K562 (cell line): ENCODE measurements around the gene SRSF9. TPM values are rescaled to one million over a fixed set of nuclear protein-coding genes. Genes with fewer than 3 reads are reported as not detected.

Source experiments
- BRD4 ChIP-seq: fragments of 200-600 bp; sonication (generic); IDR thresholded peaks from 2 replicates; pipeline ENCODE4 v1.6.1; 2017; ENCODE audit warnings: inconsistent platforms
- CHD4 ChIP-seq: fragments of 200-600 bp; sonication (generic); IDR thresholded peaks from 3 replicates; pipeline ENCODE4 v1.6.1; 2012; ENCODE audit warnings: low read depth, mild to moderate bottlenecking, mixed read lengths, low read length, inconsistent platforms; ENCODE audit not compliant: insufficient read depth, insufficient replicate concordance, poor library complexity, severe bottlenecking
- CREB1 ChIP-seq, 2 experiments: sonication (generic) in 1 of 2; formaldehyde crosslinking in 1 of 2; IDR thresholded peaks; 2 replicates each; pipeline versions ENCODE4 v1.6.1 to v1.8.0; 2012 to 2022; ENCODE audit warnings: inconsistent platforms in 1 of 2, mild to moderate bottlenecking in 1 of 2, missing genetic modification reagents in 1 of 2, moderate library complexity in 1 of 2
- GABPB1 ChIP-seq: sonication (generic); formaldehyde crosslinking; IDR thresholded peaks from 2 replicates; pipeline ENCODE4 v1.8.0; 2022; ENCODE audit warnings: mild to moderate bottlenecking, missing genetic modification reagents
- MCM2 ChIP-seq: fragments of 450-650 bp; IDR thresholded peaks from 2 replicates; pipeline ENCODE4 v1.6.1; 2017; ENCODE audit warnings: low read depth, mild to moderate bottlenecking
- PHF20 ChIP-seq: fragments of 450-650 bp; IDR thresholded peaks from 2 replicates; pipeline ENCODE4 v1.6.1; 2018; ENCODE audit not compliant: partially characterized antibody
- PML ChIP-seq: IDR thresholded peaks from 2 replicates; pipeline ENCODE4 v1.6.1; 2012; ENCODE audit warnings: low read length, inconsistent platforms
- SREBF1 ChIP-seq: fragments of 150-350 bp; IDR thresholded peaks from 2 replicates; pipeline ENCODE4 v1.6.1; 2014; ENCODE audit warnings: antibody characterized with exemption, low read depth, low read length, borderline replicate concordance
- TFE3 ChIP-seq: fragments of 450-650 bp; formaldehyde crosslinking; IDR thresholded peaks from 2 replicates; pipeline ENCODE4 v1.4.0; 2020; ENCODE audit warnings: mild to moderate bottlenecking, mixed read lengths
- ZNF407 ChIP-seq: fragments of 450-650 bp; IDR thresholded peaks from 2 replicates; pipeline ENCODE4 v1.6.1; 2016; ENCODE audit warnings: low read depth
- ZNF518B ChIP-seq: fragments of 250-450 bp; sonication (Bioruptor Pico); IDR thresholded peaks from 2 replicates; pipeline ENCODE4 v1.5.0; 2021; ENCODE audit warnings: mild to moderate bottlenecking, moderate library complexity
- polyA plus RNA-seq, 8 experiments: library from polyadenylated mRNA; depleted of rRNA in 4 of 8; stranded (reverse) in 5 of 8; unstranded in 3 of 8; fragments of >200 nt; fragmentation: Nextera tagmentation in 2 of 8; fragmentation: Illumina TruSeq in 1 of 8; extraction: Ambion mirVana in 2 of 8; extraction: Trizol in 1 of 8; gene quantifications; 2 replicates each; pipeline versions ENCODE4 v1.2.1 to v1.2.3, GENCODE V29; 2011 to 2014; ENCODE audit warnings: inconsistent platforms in 1 of 8, missing spikeins in 1 of 8
- total RNA-seq, 7 experiments: library from RNA; depleted of rRNA in 6 of 7; stranded (reverse); fragments of >200 nt in 6 of 7; fragmentation: Illumina TruSeq in 2 of 7; extraction: Trizol in 2 of 7; gene quantifications; 2 replicates each; pipeline versions ENCODE4 v1.2.1 to v1.2.3, GENCODE V29; 2011 to 2021; ENCODE audit warnings: low replicate concordance in 1 of 7
- TF ChIP-seq, protein P1 (sequence below): fragments of 250-450 bp; sonication (Bioruptor Pico); IDR thresholded peaks from 2 replicates; pipeline ENCODE4 v1.5.0; 2021

The SRSF9 gene
- total and polyA plus RNA-seq, 9 of the 15 experiments (the other 6 are each of a cell fraction or from before 2014, with no cell fraction given): 40.3 to 291 (median 230) TPM

DNA sequence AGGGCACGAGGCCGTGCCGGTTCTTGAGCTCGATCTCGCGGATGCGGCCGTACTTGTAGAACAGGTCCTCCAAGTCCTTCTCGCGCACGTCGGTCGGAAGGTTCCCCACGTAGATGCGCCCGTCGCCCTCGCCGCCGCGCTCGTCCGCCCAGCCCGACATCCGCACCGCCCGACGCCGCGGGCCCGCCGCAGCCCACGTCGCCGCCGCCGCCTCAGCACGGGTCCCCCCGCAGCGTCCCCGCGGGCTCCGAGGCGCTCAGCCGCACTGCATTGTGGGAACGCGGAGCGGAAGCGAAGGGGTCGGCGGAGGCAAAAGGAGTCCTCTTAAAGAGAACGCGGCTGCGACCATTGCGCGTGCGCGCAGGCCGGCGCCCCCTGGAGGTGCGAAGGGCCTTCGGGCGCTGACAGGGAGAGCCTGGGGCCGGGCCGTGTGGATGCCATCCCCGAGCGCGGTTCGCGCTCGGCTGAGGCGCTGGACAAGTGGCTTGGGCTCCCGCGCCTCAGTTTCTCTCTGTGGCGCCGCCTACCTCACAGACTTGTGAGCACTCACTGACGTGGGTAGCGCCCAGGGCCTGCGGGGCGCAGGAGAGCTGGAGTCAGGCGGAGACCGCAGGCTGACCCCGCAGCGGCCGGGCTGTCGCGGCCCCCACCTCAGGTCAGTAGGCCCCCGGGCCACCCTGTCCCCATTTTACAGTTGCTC, at the start of gene SRSF9 (continued):
- TF ChIP-seq ZNF407: no peak
- TF ChIP-seq PML: peak; percentile 44; the same call in 1 of the 2 replicates
- no peak for TF ChIP-seq BRD4
- TF ChIP-seq TFE3 (CRISPR knock-in tag): no peak
- TF ChIP-seq GABPB1: peak; percentile 72
- peak; percentile 23 for TF ChIP-seq CREB1 (IDR thresholded peaks at IDR 0.05)
- TF ChIP-seq CREB1 (CRISPR knock-in tag; IDR thresholded peaks at IDR 0.05): 0 out of 2 replicates have a peak, but pooled peaks have one; percentile 38
- peak; percentile 53 for TF ChIP-seq PHF20
- TF ChIP-seq, protein P1, sequence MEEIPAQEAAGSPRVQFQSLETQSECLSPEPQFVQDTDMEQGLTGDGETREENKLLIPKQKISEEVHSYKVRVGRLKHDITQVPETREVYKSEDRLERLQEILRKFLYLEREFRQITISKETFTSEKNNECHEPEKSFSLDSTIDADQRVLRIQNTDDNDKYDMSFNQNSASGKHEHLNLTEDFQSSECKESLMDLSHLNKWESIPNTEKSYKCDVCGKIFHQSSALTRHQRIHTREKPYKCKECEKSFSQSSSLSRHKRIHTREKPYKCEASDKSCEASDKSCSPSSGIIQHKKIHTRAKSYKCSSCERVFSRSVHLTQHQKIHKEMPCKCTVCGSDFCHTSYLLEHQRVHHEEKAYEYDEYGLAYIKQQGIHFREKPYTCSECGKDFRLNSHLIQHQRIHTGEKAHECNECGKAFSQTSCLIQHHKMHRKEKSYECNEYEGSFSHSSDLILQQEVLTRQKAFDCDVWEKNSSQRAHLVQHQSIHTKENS (CRISPR knock-in tag): no peak
- TF ChIP-seq ZNF518B (CRISPR knock-in tag): no peak
- no peak for TF ChIP-seq SREBF1
- TF ChIP-seq CHD4: no peak
- TF ChIP-seq MCM2: no peak
